Esophagus squamous epithelium (tissue), 5 donors: ENCODE results near the gene UTS2R. TPM values are rescaled to one million over a fixed set of nuclear protein-coding genes. Genes with fewer than 3 reads are reported as not detected.

ENCODE experiments used
- DNase-seq: peaks from one replicate; lab custom pipeline; 2025; lab: John Stamatoyannopoulos, UW
- H3K27ac ChIP-seq, 4 donors: fragments of 200-600 bp; sonication (generic); one replicate each; pipeline ENCODE4 v1.5.1; 2016 to 2019; ENCODE audit warnings: mild to moderate bottlenecking in 1 of 4
- H3K27me3 ChIP-seq, 4 donors: fragments of 200-600 bp; sonication (generic); 1 replicate in 3 of 4; 2 replicates in 1 of 4; pipeline versions ENCODE4 v1.5.1 to v1.6.0; 2017 to 2021; ENCODE audit warnings: antibody characterized with exemption in 1 of 4
- H3K36me3 ChIP-seq, 3 donors: fragments of 200-600 bp; sonication (generic); one replicate each; pipeline ENCODE4 v1.5.1; 2016 to 2019
- H3K4me1 ChIP-seq, 3 donors: fragments of 200-600 bp; sonication (generic); one replicate each; pipeline ENCODE4 v1.5.1; 2017 to 2019
- H3K4me3 ChIP-seq, 4 donors: fragments of 200-600 bp; sonication (generic); 1 replicate in 3 of 4; 2 replicates in 1 of 4; pipeline ENCODE4 v1.5.1; 2016 to 2019; ENCODE audit warnings: mild to moderate bottlenecking in 2 of 4, moderate library complexity in 1 of 4
- H3K9me3 ChIP-seq, 3 donors: fragments of 200-600 bp; sonication (generic); one replicate each; pipeline ENCODE4 v1.5.1; 2016 to 2019
- CTCF ChIP-seq, 6 experiments: fragments of 450-650 bp in 4 of 6; fragments of 200-600 bp in 2 of 6; sonication (generic) in 2 of 6; IDR thresholded peaks; one replicate each; pipeline ENCODE4 v1.5.1; 2016 to 2019; ENCODE audit warnings: antibody characterized with exemption in 6 of 6, mild to moderate bottlenecking in 4 of 6, moderate library complexity in 4 of 6
- POLR2A ChIP-seq, 4 donors: fragments of 450-650 bp; IDR thresholded peaks; one replicate each; pipeline ENCODE4 v1.6.1; 2017; ENCODE audit warnings: antibody characterized with exemption in 4 of 4, mild to moderate bottlenecking in 4 of 4, moderate library complexity in 3 of 4
- WGBS, 2 donors: methylation state at CpG; one replicate each; pipeline ENCODE4 v1.1.5; 2018; 5-methylcytosine and 5-hydroxymethylcytosine counted together
- intact Hi-C: fragments of 100-400 bp; cut with DNase I; formaldehyde crosslinking; loops from one replicate; pipeline ENCODE4 v1.15.0; 2022
- total RNA-seq, 4 donors: library from RNA; depleted of rRNA; stranded (reverse); fragments of >200 nt; gene quantifications; one replicate each; pipeline ENCODE4 v1.1.0, GENCODE V29; 2016
- donor health status: DM: yes; HTN: yes; CAD: no.

UTS2R gene
- total RNA-seq, 4 donors from 2014 or later, result not detected

- Histone ChIP-seq H3K9me3 (no peaks in the 10 kb centered on the region), H3K27ac (no peak overlapping the region), H3K27me3 (peaks cover 0 to 66% (median 5%) of the 10 kb centered on the region in 4 donors), H3K4me3 (no peak overlapping the region), H3K4me1 (peaks cover 10 to 41% (median 26%) of the 10 kb centered on the region in 3 donors), H3K36me3 (peaks cover 0 to 12% (median 0%) of the 10 kb centered on the region in 3 donors)
- 39% methylated on average over 18 to 19 of the region's 38 CpGs for WGBS, 2 donors
- DNase-seq, result no peak
- TF ChIP-seq CTCF (IDR thresholded peaks at IDR 0.05), result no peak
- TF ChIP-seq POLR2A (IDR thresholded peaks at IDR 0.05), result no peak
- intact Hi-C loops, result no loop called here
Observed at GRCh38 chr17:82386881-82387704, 15.5 kb downstream of the UTS2R start.

GRCh38 chr17:82387705-82388106, 16.1 kb downstream of the UTS2R start:
- Histone ChIP-seq H3K27ac (no peak overlapping the region), H3K4me3 (no peak overlapping the region), H3K36me3 (peaks cover 0 to 18% (median 0%) of the 10 kb centered on the region in 3 donors), H3K27me3 (peaks cover 0 to 60% (median 5%) of the 10 kb centered on the region in 4 donors), H3K9me3 (no peaks in the 10 kb centered on the region), H3K4me1 (peaks cover 10 to 41% (median 26%) of the 10 kb centered on the region in 3 donors)
- no peak for DNase-seq
- intact Hi-C loops, result no loop called here
- TF ChIP-seq CTCF (IDR thresholded peaks at IDR 0.05) (no peak), POLR2A (IDR thresholded peaks at IDR 0.05) (no peak)
- WGBS, 2 donors, result 65 to 67% methylated on average over 2 to 3 of the region's 3 CpGs

GRCh38 chr17:82388223-82388921, 16.8 kb downstream of the UTS2R start:
- DNase-seq, result no peak
- Histone ChIP-seq H3K36me3 (peaks cover 0 to 25% (median 0%) of the 10 kb centered on the region in 3 donors), H3K4me1 (peaks cover 10 to 40% (median 26%) of the 10 kb centered on the region in 3 donors), H3K4me3 (no peak overlapping the region), H3K9me3 (no peaks in the 10 kb centered on the region), H3K27ac (no peak overlapping the region), H3K27me3 (peaks cover 0 to 53% (median 5%) of the 10 kb centered on the region in 4 donors)
- 60 to 61% methylated on average over 10 of the region's 34 CpGs for WGBS, 2 donors
- intact Hi-C loops, result no loop called here
- no peak for TF ChIP-seq CTCF (IDR thresholded peaks at IDR 0.05)
- no peak for TF ChIP-seq POLR2A (IDR thresholded peaks at IDR 0.05)

- DNase-seq, result no peak
- Histone ChIP-seq H3K36me3 (peaks cover 0 to 30% (median 0%) of the 10 kb centered on the region in 3 donors), H3K27me3 (peaks cover 0 to 48% (median 2%) of the 10 kb centered on the region in 4 donors), H3K27ac (no peak overlapping the region), H3K9me3 (no peaks in the 10 kb centered on the region), H3K4me1 (peaks cover 10 to 35% (median 26%) of the 10 kb centered on the region in 3 donors), H3K4me3 (no peak overlapping the region)
- TF ChIP-seq POLR2A (IDR thresholded peaks at IDR 0.05) (no peak), CTCF (IDR thresholded peaks at IDR 0.05) (no peak)
- intact Hi-C loops, result no loop called here
- 79 to 80% methylated on average over 5 to 21 of the region's 21 CpGs for WGBS, 2 donors
Observed at GRCh38 chr17:82388922-82389283, 17.3 kb downstream of the UTS2R start.

GRCh38 chr17:82389379-82389778, 17.8 kb downstream of the UTS2R start:
- H3K9me3 ChIP-seq, result no peaks in the 10 kb centered on the region
- H3K36me3 ChIP-seq, result peaks cover 0 to 35% (median 0%) of the 10 kb centered on the region in 3 donors
- intact Hi-C loops, result no loop called here
- H3K4me3 ChIP-seq, result no peak overlapping the region
- H3K27ac ChIP-seq, result no peak overlapping the region
- WGBS, 2 donors, result 64 to 70% methylated on average over 10 of the region's 10 CpGs
- no peak for TF ChIP-seq POLR2A (IDR thresholded peaks at IDR 0.05)
- TF ChIP-seq CTCF (IDR thresholded peaks at IDR 0.05), result no peak
- peaks cover 10 to 30% (median 24%) of the 10 kb centered on the region in 3 donors for H3K4me1 ChIP-seq
- H3K27me3 ChIP-seq, result peaks cover 0 to 43% (median 2%) of the 10 kb centered on the region in 4 donors
- no peak for DNase-seq
